ENCODE results near the gene VCAM1. TPM values are rescaled to one million over a fixed set of nuclear protein-coding genes. Genes with fewer than 3 reads are reported as not detected.

VCAM1 gene
- total RNA-seq, 1 experiment from 2014 or later: not detected

DNA sequence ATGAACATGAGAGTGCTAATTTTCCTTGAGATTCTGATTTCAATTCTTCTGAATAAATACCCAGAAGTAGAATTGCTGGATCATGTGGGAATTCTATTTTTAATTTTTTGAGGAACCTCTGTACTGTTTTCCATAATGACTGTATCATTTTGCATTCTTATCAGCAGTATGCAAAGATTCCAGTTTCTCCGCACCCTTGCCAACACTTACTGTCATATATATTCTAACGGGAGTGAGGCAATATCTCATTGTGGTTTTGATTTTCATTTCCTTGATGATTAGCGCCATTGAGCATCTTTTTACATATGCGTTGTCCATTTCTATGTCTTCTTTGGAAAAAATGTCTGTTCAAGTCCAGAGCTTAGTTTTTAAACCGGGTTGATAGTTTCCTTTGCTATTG, 33.2 kb downstream of the VCAM1 start:
- ATAC-seq (no peak), DNase-seq (ENCODE audit: low spot score) (no peak)
- H3K4me1 Mint-ChIP-seq: peaks cover 2% of the 10 kb centered on the region
- H3K27me3 Mint-ChIP-seq (ENCODE audit: low read depth): no peaks in the 10 kb centered on the region
- no peak overlapping the region for H3K4me3 Mint-ChIP-seq
- POLR2A ChIA-PET: no interaction called here
- no peaks in the 10 kb centered on the region for H3K9me3 Mint-ChIP-seq
- H3K27ac Mint-ChIP-seq: no peak overlapping the region
- CTCF ChIA-PET: no interaction called here
- TF ChIP-seq CREM (CRISPR knock-in tag; IDR thresholded peaks at IDR 0.05) (no peak), ZBTB21 (CRISPR knock-in tag; IDR thresholded peaks at IDR 0.05; ENCODE audit: borderline replicate concordance) (no peak), EMX1 (CRISPR knock-in tag; IDR thresholded peaks at IDR 0.05) (no peak), ESRRA (CRISPR knock-in tag; IDR thresholded peaks at IDR 0.05; ENCODE audit: borderline replicate concordance) (no peak)
- TF ChIP-seq, protein P1, sequence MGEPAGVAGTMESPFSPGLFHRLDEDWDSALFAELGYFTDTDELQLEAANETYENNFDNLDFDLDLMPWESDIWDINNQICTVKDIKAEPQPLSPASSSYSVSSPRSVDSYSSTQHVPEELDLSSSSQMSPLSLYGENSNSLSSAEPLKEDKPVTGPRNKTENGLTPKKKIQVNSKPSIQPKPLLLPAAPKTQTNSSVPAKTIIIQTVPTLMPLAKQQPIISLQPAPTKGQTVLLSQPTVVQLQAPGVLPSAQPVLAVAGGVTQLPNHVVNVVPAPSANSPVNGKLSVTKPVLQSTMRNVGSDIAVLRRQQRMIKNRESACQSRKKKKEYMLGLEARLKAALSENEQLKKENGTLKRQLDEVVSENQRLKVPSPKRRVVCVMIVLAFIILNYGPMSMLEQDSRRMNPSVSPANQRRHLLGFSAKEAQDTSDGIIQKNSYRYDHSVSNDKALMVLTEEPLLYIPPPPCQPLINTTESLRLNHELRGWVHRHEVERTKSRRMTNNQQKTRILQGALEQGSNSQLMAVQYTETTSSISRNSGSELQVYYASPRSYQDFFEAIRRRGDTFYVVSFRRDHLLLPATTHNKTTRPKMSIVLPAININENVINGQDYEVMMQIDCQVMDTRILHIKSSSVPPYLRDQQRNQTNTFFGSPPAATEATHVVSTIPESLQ (CRISPR knock-in tag; IDR thresholded peaks at IDR 0.05): no peak
- TF ChIP-seq, protein P2, sequence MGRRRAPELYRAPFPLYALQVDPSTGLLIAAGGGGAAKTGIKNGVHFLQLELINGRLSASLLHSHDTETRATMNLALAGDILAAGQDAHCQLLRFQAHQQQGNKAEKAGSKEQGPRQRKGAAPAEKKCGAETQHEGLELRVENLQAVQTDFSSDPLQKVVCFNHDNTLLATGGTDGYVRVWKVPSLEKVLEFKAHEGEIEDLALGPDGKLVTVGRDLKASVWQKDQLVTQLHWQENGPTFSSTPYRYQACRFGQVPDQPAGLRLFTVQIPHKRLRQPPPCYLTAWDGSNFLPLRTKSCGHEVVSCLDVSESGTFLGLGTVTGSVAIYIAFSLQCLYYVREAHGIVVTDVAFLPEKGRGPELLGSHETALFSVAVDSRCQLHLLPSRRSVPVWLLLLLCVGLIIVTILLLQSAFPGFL (CRISPR knock-in tag; IDR thresholded peaks at IDR 0.05; ENCODE audit: borderline replicate concordance): no peak
- H3K36me3 Mint-ChIP-seq: no peaks in the 10 kb centered on the region

DNA sequence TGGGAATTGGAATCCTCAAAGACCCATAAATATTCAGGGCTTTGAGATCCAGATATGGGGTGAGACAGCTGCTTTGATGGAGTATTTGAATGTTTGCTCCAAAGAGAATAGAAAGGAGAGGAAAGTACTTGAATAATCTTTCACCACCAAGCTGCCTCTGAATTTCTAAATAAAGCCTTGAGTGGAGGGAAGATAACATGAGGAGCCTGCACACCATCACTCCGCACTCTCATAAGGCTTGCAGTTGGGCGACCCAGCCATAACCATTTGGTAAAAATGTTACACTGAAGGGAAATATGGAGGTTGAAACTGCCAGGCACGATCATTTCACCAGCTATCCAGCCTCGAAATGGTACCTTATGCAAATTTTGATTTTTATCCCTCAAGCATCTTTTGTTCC, 38.4 kb downstream of the VCAM1 start:
- TF ChIP-seq SOX15 (CRISPR knock-in tag; IDR thresholded peaks at IDR 0.05) (no peak), FOXP1 (CRISPR knock-in tag; IDR thresholded peaks at IDR 0.05; ENCODE audit: borderline replicate concordance) (no peak), OVOL2 (CRISPR knock-in tag; IDR thresholded peaks at IDR 0.05; ENCODE audit: borderline replicate concordance) (no peak)
- TF ChIP-seq, protein P3, sequence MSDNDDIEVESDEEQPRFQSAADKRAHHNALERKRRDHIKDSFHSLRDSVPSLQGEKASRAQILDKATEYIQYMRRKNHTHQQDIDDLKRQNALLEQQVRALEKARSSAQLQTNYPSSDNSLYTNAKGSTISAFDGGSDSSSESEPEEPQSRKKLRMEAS (CRISPR knock-in tag; IDR thresholded peaks at IDR 0.05): no peak
- TF ChIP-seq, protein P4, sequence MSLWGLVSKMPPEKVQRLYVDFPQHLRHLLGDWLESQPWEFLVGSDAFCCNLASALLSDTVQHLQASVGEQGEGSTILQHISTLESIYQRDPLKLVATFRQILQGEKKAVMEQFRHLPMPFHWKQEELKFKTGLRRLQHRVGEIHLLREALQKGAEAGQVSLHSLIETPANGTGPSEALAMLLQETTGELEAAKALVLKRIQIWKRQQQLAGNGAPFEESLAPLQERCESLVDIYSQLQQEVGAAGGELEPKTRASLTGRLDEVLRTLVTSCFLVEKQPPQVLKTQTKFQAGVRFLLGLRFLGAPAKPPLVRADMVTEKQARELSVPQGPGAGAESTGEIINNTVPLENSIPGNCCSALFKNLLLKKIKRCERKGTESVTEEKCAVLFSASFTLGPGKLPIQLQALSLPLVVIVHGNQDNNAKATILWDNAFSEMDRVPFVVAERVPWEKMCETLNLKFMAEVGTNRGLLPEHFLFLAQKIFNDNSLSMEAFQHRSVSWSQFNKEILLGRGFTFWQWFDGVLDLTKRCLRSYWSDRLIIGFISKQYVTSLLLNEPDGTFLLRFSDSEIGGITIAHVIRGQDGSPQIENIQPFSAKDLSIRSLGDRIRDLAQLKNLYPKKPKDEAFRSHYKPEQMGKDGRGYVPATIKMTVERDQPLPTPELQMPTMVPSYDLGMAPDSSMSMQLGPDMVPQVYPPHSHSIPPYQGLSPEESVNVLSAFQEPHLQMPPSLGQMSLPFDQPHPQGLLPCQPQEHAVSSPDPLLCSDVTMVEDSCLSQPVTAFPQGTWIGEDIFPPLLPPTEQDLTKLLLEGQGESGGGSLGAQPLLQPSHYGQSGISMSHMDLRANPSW (CRISPR knock-in tag; conservative IDR thresholded peaks at IDR 0.05; ENCODE audit: low read depth): no peak
- TF ChIP-seq, protein P5, sequence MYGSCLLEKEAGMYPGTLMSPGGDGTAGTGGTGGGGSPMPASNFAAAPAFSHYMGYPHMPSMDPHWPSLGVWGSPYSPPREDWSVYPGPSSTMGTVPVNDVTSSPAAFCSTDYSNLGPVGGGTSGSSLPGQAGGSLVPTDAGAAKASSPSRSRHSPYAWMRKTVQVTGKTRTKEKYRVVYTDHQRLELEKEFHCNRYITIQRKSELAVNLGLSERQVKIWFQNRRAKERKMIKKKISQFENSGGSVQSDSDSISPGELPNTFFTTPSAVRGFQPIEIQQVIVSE (CRISPR knock-in tag; IDR thresholded peaks at IDR 0.05; ENCODE audit: borderline replicate concordance): no peak
- Mint-ChIP-seq H3K27ac (no peak overlapping the region), H3K4me3 (no peak overlapping the region), H3K9me3 (no peaks in the 10 kb centered on the region), H3K27me3 (ENCODE audit: low read depth) (no peaks in the 10 kb centered on the region; the same call in 1 of the 2 replicates), H3K4me1 (no peaks in the 10 kb centered on the region), H3K36me3 (no peaks in the 10 kb centered on the region)
- ATAC-seq (no peak), DNase-seq (ENCODE audit: low spot score) (no peak)
- CTCF ChIA-PET: no interaction called here
- POLR2A ChIA-PET: no interaction called here

DNA sequence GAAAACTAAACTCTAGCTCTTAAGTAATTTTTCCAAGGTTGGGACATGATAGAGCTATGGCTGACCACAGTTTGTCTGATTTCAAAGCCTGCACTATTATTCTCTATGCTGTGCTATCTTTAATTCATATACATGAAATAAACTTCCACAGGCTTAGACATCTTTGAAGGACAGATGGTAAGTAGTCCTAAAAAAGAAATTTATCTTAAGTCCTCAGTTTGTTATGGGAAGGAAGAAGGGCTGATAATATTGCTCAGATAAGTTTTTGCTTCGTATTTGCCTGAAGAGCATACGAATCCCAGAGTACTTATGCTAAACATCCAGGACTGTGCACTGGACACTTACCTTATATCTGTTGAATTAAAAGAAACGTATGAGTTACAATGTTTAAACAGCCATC, 39.6 kb downstream of the VCAM1 start:
- POLR2A ChIA-PET: no interaction called here
- H3K36me3 Mint-ChIP-seq: no peaks in the 10 kb centered on the region
- CTCF ChIA-PET: no interaction called here
- H3K4me1 Mint-ChIP-seq: no peaks in the 10 kb centered on the region
- no peak for ATAC-seq
- H3K4me3 Mint-ChIP-seq: no peak overlapping the region
- H3K27me3 Mint-ChIP-seq (ENCODE audit: low read depth): no peaks in the 10 kb centered on the region; the same call in 1 of the 2 replicates
- H3K27ac Mint-ChIP-seq: no peak overlapping the region
- H3K9me3 Mint-ChIP-seq: no peaks in the 10 kb centered on the region
- DNase-seq (ENCODE audit: low spot score): no peak
- TF ChIP-seq, protein P6, sequence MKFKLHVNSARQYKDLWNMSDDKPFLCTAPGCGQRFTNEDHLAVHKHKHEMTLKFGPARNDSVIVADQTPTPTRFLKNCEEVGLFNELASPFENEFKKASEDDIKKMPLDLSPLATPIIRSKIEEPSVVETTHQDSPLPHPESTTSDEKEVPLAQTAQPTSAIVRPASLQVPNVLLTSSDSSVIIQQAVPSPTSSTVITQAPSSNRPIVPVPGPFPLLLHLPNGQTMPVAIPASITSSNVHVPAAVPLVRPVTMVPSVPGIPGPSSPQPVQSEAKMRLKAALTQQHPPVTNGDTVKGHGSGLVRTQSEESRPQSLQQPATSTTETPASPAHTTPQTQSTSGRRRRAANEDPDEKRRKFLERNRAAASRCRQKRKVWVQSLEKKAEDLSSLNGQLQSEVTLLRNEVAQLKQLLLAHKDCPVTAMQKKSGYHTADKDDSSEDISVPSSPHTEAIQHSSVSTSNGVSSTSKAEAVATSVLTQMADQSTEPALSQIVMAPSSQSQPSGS (CRISPR knock-in tag; IDR thresholded peaks at IDR 0.05; ENCODE audit: borderline replicate concordance, low read depth): no peak
- TF ChIP-seq, protein P7, sequence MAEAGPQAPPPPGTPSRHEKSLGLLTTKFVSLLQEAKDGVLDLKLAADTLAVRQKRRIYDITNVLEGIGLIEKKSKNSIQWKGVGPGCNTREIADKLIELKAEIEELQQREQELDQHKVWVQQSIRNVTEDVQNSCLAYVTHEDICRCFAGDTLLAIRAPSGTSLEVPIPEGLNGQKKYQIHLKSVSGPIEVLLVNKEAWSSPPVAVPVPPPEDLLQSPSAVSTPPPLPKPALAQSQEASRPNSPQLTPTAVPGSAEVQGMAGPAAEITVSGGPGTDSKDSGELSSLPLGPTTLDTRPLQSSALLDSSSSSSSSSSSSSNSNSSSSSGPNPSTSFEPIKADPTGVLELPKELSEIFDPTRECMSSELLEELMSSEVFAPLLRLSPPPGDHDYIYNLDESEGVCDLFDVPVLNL (CRISPR knock-in tag; IDR thresholded peaks at IDR 0.05; ENCODE audit: borderline replicate concordance, low read depth): no peak
- TF ChIP-seq RELA (CRISPR knock-in tag; IDR thresholded peaks at IDR 0.05; ENCODE audit: borderline replicate concordance): no peak
- TF ChIP-seq, protein P8, sequence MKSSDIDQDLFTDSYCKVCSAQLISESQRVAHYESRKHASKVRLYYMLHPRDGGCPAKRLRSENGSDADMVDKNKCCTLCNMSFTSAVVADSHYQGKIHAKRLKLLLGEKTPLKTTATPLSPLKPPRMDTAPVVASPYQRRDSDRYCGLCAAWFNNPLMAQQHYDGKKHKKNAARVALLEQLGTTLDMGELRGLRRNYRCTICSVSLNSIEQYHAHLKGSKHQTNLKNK (CRISPR knock-in tag; IDR thresholded peaks at IDR 0.05): no peak
- TF ChIP-seq FOXP1 (CRISPR knock-in tag; IDR thresholded peaks at IDR 0.05; ENCODE audit: borderline replicate concordance): no peak
- no peak for TF ChIP-seq NFE2L1 (CRISPR knock-in tag; IDR thresholded peaks at IDR 0.05)
- no peak for TF ChIP-seq NFYB (CRISPR knock-in tag; conservative IDR thresholded peaks at IDR 0.05; ENCODE audit: low read depth)
- TF ChIP-seq, protein P9, sequence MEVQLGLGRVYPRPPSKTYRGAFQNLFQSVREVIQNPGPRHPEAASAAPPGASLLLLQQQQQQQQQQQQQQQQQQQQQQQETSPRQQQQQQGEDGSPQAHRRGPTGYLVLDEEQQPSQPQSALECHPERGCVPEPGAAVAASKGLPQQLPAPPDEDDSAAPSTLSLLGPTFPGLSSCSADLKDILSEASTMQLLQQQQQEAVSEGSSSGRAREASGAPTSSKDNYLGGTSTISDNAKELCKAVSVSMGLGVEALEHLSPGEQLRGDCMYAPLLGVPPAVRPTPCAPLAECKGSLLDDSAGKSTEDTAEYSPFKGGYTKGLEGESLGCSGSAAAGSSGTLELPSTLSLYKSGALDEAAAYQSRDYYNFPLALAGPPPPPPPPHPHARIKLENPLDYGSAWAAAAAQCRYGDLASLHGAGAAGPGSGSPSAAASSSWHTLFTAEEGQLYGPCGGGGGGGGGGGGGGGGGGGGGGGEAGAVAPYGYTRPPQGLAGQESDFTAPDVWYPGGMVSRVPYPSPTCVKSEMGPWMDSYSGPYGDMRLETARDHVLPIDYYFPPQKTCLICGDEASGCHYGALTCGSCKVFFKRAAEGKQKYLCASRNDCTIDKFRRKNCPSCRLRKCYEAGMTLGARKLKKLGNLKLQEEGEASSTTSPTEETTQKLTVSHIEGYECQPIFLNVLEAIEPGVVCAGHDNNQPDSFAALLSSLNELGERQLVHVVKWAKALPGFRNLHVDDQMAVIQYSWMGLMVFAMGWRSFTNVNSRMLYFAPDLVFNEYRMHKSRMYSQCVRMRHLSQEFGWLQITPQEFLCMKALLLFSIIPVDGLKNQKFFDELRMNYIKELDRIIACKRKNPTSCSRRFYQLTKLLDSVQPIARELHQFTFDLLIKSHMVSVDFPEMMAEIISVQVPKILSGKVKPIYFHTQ (CRISPR knock-in tag; IDR thresholded peaks at IDR 0.05): no peak
